Endothelial cell of umbilical vein (primary cell): ENCODE data around the gene CCDC85A.

Experiments
- CTCF ChIP-seq, 2 donors: IDR thresholded peaks; 1 replicate in 1 of 2; 2 replicates in 1 of 2; pipeline ENCODE4 v1.5.1; 2011; ENCODE audit warnings: low read length in 2 of 2, mild to moderate bottlenecking in 2 of 2, moderate library complexity in 2 of 2, control low read depth in 1 of 2, inconsistent platforms in 1 of 2, low read depth in 1 of 2; ENCODE audit not compliant: insufficient read depth in 1 of 2; ENCODE audit errors: extremely low read depth in 1 of 2
- MAX ChIP-seq: IDR thresholded peaks from 2 replicates; pipeline ENCODE4 v1.6.1; 2011; ENCODE audit not compliant: insufficient read depth, insufficient read length
- MYC ChIP-seq: IDR thresholded peaks from one replicate; pipeline ENCODE4 v1.6.1; 2011; ENCODE audit warnings: mild to moderate bottlenecking, low read depth, low read length
- POLR2A ChIP-seq: IDR thresholded peaks from 2 replicates; pipeline ENCODE4 v1.6.1; 2012; ENCODE audit warnings: low read depth, mild to moderate bottlenecking, control low read depth, low read length
- POLR2AphosphoS5 ChIP-seq: IDR thresholded peaks from 2 replicates; pipeline ENCODE4 v1.6.1; 2012; ENCODE audit warnings: low read depth, mild to moderate bottlenecking, control low read depth, low read length, moderate library complexity; ENCODE audit not compliant: insufficient read depth

DNA sequence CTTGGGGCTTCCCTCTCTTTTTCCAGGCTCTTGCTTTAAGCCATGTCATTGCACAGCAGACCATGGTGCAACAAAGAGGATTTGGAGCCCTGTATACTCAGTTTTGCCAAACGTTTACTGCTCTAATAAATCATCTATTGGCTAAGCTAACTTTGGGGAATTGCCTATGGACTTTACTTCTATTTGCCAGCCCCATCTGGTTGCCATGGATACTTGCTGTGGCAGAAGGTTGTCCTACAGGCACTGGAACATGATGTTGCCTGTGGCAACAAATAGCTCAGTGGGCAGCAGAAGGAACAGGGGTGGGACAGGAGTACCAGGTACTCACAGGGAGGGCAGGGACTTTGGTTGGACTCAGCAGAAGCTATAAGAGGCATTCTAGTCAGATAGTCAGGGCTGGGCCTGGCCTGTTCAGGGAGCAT, 129.7 kb downstream of the CCDC85A start:
- no peak for TF ChIP-seq CTCF (IDR thresholded peaks at IDR 0.05; ENCODE audit: extremely low read depth in 1 of 2, insufficient read depth in 1 of 2, low read depth in 1 of 2, low read length in 2 of 2)
- no peak for TF ChIP-seq POLR2A
- no peak for TF ChIP-seq MAX
- no peak for TF ChIP-seq MYC
- no peak for TF ChIP-seq POLR2AphosphoS5
